ENCODE measurements around the gene SVBP.
"Not testable (repeated sequence)": the region's sequence is repeated elsewhere in the genome, so short reads cannot be mapped to it uniquely, and the experiment has no call there.

SVBP gene, protein sequence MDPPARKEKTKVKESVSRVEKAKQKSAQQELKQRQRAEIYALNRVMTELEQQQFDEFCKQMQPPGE

DNA sequence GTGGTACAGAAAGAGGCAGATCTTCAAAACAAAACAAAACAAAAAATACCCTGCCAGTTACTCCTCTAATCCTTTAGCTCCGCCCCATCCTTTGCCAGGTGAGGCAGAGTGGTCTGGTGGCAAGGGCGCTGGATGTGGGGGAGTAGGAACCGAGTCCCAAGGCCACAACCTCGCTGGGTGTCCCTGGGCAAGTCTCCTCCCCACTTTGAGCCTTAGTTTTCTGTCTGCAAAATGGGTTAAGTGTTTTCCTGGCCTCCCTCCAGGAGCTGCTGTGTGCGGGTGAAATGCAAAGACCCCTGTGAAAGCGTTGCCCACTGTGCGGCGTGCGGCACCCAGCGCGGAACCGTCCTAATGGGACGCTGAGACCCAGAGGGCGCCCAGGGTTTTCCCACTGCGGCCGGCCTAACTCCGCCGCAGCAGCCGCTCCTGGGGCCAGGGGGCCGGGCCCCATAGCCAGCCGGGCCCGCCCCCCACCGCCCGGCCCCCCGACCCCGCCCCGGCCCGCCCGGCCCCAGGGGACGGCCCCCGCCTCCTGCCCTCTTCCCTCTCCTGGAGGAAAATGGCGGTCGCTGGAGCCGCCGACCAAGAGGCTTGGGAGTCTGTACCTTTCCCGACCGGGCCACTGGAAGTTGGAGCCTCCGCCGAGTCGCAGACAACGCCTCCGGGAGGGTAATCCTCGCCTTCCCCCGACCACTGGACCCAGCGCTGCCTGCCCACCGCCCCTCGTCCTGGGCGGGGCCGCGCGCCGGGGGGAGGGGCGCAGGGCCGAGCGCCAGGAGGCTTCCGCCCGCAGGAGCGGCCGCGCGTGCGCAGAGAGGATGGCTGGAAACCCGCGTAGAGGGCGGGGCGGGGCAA, at the start of gene SVBP, which contains the start of gene ERMAP:
TSS of gene SVBP (minus strand) at position 813 of the 855 bp plus-strand sequence. CDS start 853 bp downstream, outside the sequence.
TSS of gene ERMAP (plus strand) at position 538 of the 855 bp plus-strand sequence. CDS start 13,327 bp downstream, outside the sequence.
- peak; percentile 59 for DNase-seq

DNA sequence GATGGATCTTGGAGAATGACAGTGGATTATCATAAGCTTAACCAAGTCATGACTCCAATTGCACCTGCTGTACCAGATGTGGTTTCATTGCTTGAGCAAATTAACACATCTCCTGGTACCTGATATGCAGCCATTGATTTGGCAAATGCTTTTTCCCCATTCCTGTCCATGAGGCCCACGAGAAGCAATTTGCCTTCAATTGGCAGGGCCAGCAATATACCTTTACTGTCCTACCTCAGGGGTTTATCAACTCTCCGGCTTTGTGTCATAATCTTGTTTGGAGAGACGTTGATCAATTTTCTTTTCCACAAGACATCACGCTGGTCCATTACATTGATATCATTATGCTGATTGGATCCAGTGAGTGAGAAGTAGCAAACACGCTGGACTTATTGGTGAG, 49.4 kb upstream of the SVBP start:
- DNase-seq: no peak

DNA sequence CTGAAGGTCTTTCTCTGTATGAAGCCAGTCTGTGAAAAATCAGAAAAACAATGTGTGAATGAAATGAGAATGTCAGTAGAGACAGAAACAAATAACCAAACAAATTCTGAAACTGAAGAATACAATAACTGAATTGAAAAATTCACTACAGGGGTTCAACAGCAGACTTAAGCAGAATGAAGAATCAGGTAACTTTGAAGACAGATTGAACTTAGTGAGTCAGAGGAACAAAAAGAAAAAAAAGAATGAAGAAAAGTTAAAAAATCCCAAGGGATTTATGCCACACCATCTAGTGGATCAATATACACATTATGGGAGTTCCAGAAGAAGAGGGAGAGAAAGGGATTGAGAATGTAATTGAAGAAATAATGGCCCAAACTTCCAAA, 43.8 kb upstream of the SVBP start:
- no peak for DNase-seq

DNA sequence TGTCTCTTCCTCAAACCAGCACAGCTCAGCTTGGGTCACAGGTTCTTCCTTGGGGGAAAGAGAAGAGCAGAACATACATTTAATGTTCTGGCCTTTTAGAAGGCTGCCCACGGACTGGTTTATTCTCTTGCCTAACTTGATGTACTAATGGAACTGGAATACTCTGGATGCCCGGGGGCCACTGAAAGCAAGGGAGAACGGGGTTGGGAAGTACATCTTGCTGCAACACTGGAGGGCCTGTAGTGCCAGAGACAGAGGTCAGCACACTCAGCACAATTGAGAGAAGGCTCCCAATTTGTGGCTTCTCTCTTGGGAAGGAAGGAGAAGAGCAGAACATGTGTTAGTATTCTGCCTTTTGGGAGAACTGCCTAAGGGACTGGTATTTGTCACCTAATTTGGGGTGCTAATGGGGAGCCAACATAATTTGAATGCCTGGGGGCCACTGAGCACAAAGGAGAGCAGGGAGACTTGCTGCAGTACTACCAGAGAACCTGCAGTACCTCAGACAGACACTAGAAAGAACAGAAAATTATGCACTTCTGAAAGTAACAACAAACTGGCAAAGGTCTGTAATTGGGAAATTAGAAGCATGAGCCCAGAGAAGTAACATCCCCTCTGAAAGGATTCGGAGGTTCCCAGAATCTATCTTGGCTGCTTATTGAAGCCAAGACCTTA, 43.3 kb upstream of the SVBP start:
- DNase-seq: no peak

DNA sequence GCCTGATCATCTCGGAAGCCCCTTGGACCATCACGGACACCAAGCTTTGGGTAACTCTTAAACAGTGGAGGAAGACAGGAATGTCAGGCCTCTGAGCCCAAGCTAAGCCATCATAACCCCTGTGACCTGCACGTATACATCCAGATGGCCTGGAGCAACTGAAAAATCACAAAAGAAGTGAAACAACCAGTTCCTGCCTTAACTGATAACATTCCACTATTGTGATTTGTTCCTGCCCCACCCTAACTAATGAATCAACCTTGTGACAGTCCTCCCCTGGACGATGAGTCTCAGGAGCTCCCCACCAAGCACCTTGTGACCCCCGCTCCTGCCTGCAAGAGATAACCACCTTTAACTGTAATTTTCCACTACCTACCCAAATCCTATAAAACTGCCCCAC, 42.2 kb upstream of the SVBP start:
- DNase-seq: not testable (repeated sequence)

DNA sequence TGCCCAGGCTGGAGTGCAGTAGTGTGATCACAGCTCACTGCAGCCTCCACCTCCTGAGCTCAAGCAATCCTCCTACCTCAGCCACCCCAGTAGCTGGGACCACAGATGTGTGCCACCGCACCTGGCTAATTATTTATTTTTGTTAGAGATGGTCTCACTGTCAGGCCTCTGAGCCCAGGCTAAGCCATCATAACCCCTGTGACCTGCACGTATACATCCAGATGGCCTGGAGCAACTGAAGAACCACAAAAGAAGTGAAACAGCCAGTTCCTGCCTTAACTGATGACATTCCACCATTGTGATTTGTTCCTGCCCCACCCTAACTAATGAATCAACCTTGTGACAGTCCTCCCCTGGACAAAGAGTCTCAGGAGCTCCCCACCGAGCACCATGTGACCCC, 39.4 kb upstream of the SVBP start:
- DNase-seq: not testable (repeated sequence)

DNA sequence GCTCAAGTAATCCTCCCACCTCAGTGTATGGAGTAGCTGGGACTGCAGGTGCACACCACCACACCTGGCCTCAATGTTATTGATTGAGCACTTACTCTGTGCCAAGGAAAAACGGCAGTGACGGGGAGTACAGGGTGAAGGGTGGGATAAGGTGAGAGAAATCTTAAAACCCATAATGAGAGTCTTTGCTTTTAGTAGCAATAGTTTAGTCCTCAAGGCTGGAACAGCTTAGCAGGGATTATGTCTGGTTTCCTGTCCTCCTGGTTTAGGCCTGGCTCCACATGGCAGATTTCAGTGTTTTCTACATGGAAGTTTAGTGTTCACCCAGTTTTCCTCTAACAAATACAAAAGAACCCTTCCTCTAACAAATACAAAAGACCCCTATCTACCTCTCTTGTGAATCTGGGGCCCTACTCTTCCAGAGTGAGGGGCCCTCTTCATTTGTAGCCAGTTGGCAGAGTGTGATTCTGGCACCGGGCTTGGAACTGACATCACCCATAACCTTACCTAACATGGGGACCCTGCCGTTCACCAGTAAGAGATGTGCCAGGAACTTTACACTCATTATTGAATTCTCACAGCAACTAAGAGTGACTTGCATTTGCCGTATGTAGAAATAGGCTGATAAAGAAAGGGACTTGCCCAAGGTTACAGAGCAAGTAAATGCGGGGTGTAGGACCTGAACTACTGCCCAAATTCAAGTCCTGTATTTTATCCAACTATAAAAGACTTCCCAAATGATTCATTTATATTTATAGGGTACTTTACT, 36.1 kb upstream of the SVBP start:
- DNase-seq: no peak

DNA sequence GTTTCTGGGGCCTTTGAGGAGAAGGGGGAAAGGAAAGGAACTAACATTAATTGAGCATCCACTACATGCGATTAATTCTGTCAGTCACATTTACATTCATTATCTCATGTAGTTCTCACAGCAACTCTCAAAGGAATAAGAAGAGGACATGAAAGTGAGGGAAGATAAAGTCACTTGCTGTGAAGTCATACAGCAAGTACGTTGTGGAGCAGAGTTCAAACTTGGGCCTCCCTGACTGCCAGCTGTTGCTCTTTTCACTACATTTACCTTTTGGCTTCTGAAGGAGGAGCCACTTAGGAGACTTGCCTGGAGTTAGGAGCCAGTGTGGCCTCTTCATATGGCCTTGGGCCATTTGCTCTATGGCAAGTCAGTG, 35.4 kb upstream of the SVBP start:
- no peak for DNase-seq

DNA sequence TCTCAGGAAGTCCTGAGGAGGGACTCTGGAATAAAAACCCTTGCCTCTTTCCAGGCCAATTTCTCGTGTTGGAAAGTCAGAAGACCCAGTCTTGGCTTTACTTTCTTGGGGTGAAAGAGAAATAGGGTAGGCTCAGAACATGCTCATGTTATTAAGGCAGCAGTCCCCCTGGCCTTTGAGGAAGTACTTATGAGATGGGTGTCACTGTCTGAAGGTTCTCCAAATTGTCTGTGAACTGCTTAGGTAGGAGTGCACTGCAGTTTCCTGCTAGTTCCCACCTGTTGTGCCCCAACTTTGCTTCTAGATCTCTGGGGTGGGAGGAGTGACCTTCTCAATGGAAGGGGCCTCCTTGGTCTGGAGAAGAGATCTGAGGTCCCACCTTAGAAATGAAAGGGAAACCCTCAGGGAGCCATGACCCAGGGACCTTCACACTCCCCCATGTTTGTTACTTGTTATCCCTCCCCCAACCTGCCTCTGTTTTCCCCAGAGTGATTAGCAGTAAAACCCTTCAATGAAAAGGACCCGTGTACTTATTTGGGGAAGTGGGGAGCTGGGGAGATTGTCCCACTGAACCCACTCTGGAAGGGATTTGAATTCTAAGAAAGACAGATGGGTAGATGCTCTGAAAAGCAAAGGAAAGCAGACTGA, 34.9 kb upstream of the SVBP start:
- no peak for DNase-seq

DNA sequence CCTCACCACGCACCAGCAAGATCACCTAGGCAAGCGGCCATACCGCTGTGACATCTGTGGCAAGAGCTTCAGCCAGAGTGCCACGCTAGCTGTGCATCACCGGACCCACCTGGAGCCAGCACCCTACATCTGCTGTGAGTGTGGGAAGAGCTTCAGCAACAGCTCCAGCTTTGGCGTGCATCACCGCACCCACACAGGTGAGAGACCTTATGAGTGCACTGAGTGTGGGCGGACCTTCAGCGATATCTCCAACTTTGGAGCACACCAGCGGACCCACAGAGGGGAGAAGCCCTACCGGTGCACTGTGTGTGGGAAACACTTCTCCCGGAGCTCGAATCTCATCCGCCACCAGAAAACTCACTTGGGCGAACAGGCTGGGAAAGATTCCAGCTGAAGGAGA, 34.2 kb upstream of the SVBP start:
- no peak for DNase-seq

DNA sequence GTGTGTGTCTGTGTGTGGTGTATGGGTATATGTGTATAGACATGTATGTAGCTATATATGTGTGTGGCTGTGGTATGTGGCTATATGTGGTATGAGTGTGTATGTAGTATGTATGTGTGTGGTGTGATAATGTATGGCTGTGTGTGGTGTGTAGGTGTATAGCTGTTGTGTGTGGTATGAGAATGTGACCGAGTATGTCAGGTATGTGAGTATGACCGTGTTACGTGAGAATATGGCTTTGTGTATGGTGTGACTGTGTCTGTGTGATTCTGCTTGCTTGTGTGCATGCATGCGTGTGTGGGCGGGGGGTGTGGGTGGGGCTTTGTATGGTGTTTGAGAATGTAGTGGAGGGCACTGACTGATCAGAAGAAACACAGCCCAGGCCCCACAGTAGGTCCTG, 32.7 kb upstream of the SVBP start:
- no peak for DNase-seq

DNA sequence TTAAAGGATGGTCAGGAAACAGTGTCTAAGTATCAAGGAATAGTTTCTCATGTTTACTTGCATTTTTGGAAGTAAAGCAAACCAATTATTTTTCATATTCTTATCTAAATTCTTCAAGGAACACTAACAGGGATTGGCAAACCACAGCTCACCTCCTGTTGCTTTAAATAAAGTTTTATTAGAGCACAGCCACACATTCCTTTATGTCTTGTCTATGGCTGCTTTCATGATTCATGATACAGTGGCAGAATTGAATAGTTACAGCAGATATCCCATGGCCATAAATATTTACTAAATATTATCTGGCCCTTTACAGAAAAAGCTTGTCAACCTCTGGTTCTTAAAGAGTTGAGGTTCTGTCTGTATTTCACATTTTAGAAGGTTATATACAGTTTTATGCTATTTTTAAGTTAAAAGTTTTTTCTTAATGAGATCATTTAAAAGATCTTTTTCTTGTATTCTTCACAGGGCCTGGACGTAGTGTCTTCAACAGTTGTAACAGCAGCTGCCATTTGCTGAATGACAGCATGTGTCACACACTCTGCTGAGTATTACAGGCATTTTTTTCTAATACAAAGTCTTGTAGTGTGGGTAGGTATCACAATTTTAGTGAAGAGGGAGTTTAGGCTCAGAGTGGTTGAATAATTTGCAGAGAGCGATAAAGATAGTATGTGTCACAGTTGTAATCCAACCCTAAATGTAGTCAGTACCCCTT, 31.8 kb upstream of the SVBP start:
- DNase-seq: no peak

DNA sequence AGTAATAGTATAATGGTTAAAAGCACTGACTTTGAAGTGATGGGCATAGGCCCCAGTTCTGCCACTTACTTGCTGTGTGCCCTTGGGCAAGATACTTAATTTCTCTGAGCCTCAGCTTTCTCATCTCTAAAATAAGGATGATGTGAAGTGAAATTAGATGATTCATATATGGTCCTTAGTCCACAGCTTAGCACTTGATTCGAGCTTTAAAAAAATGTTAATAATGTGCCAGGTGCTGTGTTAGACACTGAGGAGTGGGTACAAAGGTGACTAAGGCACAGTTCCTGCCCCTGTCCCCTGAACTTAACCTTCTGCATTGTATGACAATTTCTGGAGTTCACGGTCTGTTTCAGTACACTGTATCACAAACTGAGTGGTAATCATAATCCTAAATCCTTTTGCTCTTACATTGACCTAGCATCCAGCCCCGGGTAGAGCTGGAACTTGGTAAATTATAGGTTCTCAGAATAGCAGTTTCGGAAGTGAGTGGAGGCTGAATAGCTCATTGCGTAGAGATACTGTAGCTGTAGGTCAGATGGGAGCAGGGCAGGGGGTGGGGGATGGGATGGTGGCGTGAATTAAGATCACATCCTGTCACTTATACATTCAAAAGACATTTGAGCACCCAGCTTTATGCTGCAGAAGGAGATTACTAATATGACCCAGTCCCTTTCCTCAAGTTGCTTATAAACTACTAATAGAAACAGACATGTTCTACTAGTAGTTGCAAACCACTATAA, 30.7 kb upstream of the SVBP start:
- DNase-seq: no peak

DNA sequence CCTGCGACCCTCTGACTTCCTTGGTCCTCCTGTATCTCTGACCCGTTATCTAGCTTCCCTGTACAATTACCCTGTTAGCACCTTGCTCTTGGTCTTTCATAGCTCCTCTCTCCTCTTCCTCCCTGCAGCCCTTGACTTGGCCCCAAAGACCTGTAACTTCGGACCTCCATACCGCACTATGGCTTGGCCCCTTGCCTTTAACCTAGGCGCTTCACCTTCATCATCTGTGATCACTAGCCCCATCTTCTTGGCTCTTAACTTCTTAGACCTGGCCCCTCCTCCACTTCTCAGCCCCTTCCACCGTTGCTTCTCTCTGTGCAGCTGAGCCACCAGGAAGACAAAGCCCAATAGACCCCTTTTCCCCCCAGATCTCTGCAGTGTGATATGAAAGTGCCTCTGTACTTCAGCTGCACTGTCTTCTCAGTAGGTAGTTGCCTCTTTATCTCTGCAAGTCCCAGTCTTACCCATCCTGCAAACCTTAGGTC, 30.0 kb upstream of the SVBP start:
- no peak for DNase-seq

DNA sequence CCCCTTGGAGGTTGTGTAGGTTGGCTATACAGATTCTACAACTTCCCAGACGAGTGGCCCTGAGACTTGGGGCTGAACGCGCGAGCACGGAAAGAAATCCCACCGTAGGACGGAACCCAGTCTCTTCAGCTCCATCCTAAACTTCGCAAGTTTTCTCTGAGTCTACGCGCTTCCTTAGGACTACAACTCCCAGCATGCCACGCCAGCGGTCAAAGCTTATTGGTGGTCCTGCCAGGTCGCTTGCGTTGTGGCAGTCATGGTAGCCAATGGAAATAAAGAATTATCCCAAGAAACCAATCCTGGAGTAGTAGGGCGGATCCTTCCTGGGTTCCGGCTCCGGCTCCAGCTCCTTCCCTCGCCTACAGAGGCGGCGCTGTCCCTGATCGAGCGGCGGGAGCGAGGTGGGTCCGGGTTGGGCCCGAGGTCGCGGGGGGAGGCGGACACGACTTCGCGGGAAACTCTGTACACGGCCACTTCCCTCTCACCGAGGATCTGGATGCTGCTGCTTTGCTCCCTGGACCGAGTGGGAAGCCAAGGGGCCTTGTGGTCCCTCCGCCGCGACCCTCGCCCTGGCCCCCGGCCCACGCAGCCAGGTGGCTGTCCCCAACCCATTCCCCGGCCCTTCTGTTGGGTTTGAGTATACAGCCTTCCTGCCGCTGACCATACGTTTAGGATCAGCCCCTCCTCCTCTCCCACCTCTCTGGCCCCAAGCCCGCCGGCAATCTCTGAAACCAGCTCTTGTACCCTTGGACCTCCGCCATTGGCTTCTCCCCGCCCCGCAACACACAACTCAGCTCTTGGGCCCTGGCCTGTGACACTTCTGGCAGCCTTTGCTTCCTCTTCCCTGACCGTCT, 29.3 kb upstream of the SVBP start, which contains the start of gene ZNF691:
TSS of gene ZNF691 (plus strand) at position 357 of the 854 bp plus-strand sequence. CDS start 3,046 bp downstream, outside the sequence.
- DNase-seq: peak; percentile 96

DNA sequence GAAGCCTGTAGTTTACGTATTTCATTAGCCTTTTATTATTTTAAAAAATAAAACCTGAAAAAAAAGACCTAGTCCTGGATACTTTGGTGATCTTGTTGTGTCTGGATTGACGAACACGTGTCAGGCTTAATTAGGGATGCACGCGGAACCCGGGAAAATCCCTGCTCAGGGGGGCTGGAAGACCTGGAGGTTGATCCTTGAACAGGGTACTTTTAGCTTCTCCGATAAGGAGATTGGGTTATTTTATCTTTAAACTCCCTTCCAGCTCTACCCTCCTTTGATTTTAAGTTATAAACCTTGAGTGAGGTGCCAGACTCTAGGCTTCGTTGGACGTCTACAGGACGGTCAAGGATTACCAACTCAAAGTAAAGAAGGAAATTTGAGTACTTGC, 28.7 kb upstream of the SVBP start:
- DNase-seq: no peak

DNA sequence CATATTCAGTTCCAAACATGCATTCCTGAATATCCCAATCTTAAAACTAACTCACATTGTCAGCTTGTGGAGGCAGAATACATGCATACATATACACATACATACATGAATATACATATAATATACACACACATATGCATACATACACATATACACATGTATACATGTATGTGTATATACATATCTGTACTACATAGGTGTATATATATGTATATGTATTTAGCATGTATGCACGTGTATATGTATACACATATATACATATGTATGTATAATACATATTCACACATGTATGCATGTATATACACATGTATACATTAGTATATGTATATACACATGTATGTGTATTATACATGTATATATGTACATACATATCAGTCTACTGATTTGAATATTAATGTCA, 28.0 kb upstream of the SVBP start:
- DNase-seq: no peak

DNA sequence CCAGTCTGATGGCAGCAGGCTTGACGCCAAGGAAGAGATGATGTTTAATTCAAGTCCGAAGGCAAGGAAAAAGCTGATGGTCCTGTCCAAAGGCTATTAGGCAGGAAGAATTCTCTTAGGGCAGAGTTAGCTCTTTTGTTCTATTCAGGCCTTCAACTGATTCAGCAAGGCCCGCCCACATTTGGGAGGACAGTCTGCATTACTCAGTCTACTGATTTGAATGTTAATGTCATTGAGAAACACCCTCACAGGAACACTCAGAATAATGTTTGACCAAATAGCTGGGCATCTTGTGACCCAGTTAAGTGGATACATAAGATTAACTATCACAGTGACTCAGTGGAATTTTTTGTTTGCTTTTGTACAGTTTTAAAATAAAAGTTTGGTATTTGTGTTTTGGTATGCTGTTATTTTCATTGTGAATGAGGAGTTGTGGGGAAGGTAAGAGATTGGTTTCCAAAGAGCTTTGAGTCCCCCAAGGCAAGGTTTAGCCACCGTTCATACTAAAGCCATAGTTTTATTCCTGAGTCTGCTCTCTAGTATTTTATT, 27.5 kb upstream of the SVBP start:
- no peak for DNase-seq

DNA sequence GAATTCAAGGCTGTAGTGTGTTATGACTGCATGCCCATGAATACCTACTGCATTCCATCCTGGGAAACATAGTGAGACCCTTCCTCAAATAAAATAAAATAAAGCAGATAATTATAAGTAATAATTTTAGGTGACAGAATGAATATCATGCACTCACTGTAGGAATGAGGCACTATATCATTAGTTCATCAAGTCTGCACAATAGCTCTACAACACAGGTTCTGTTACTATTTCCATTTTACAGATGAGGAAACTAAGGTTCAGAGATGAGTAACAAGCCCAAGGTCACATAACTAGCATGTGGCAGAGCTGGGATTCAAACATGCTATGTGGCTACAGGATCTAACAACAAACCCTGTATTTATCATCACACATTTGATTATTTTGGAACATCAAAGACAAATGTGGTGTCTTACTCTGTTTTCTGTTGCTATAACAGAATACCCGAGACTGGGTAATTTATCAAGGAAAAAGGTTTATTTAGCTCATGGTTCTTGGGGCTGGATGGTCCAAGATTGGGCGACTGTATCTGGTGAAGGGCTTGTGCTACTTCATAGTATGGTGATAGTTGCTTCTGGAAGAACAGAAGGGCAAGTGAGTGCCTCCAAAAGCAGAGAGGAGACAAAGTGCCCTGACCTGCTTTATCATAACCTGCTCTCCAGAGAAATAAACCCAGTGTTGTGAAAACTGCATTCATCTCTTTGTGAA, 24.4 kb upstream of the SVBP start:
- DNase-seq: no peak
